ENCODE data around the gene FBXO42.

Gene FBXO42

DNA sequence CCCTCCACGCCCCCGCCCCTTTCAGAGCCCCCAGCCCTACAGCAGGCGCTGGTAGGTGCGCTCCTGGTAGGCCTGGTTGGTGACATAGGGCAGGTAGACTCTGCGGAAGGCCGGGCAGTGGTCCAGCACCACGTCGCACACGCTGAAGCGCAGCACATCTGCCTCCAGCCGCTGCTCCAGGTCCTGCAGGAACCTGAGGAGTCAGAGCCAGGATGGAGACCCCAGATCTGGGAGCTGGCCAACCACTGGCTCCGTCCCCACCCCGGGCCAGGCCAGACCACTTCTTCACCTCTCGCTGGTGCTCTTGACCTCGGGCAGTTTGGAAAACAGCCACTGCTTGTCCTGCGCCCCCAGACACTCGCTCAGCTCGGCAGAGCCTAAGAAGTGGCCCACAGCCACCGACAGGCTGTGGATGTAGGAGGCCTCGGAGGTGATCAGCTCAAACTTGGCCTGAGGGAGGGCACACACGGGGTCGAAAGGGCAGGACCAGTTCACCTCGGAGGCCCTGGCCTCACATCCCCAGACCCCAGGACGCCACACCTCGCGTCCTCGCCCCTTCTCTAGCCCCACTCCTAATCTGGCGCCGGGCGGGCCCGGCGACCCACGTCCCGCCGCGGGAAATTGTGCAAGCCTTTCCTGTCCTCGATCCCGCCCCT, 146.3 kb downstream of the FBXO42 start:
- DNase-seq (ENCODE audit: low read depth in 2 of 2): no peak

- no peak for DNase-seq (ENCODE audit: low read depth in 2 of 2)
Observed at GRCh38 chr1:16205334-16205671, 147.0 kb downstream of the FBXO42 start.

DNA sequence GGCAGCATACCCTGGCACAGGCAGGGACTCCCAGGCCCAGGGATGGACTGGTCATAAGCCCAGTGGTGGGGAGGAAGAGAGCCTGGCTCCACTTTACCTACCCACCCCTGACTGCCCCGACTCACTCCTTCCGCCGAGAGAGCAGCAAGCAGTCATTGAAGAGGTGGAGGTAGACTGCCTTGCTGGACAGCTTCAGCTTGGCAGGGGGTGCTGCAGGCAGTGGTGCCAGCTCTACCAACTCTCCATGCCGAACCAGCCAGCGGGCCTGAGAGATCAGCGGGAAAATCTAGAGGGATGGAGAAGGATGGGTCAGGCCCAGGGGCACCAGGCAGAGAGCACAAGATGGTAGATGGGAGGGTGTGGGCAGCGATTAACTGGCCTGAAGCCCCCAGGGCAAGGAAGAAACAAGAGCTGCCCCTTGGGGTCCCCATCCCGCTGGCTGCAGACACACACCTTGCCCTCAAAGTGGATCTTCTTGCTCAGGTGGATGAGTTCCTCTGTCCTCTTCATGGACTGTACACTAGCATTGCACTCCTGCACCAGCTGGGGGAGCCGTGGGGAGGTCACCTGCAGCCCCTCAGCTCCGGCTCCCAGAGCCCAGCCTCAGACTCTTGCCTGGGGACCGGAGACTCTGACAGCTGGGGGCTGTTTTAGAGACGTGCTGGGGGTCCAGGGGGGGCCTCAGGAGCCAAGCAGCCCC, 147.5 kb downstream of the FBXO42 start:
- no peak for DNase-seq (ENCODE audit: low read depth in 2 of 2)

- no peak for DNase-seq (ENCODE audit: low read depth in 2 of 2)
Observed at GRCh38 chr1:16204216-16204615, 148.1 kb downstream of the FBXO42 start.

DNA sequence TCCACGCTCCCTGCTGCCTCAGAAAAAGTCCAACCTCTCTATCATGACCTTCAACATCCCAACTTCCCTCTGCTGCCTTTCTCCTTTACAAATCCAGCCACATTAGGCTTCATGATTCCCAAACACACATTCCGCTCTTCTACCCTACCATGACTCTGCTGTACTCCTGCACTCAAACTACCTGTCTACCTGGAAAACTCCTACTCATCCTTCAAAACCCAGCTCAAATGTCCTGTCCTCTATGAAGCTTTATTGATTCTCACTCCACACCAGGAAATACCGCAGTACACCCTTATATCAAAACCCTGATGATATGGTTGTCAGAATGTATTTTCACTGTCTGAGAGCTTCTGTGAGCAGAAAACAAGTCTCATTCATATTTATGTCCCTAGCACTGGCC, 148.7 kb downstream of the FBXO42 start:
- DNase-seq (ENCODE audit: low read depth in 2 of 2): no peak

DNA sequence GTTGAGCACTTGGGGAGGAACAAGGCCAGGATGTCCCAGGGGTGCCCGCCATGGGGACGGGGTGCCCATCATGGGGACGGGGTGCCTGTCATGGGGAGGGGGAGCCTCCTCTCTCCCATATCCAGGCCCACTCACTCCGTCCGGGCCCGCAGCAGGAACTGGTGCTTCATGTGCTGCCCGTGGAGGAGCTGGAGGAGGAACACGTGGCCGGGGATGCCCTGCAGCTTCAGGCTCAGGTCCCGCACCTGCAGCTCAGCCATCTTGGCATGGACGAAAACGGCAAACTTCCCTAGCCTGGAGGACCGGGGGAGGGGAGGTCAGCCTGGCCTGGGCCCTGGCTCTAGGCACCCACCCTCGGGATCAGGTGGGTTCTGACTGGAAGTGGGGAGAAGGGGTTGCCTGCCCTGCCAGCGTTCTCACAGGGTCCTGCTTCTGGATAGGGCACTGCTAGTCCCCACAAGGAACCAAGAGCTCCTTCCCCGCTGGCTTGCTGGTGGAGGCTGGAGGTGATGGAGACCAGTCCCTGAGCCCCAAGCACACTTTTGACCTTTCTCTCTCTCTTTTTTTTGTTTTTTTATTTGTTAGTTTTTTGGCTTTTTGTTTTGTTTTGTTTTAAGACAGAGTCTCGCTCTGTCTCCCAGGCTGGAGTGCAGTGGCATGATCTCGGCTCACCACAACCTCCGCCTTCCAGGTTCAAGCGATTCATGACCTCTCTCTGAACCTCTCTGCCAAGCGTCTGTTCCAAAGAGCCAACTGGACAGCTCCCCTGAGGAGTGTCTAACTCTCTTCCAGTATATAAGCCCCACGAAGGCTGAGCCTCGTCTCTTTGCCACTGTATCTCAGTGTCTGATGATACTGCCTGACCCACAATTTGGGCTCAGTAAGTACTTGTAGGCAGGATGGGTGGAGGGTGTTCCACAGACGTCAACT, 149.7 kb downstream of the FBXO42 start:
- no peak for DNase-seq (ENCODE audit: low read depth in 2 of 2)

DNA sequence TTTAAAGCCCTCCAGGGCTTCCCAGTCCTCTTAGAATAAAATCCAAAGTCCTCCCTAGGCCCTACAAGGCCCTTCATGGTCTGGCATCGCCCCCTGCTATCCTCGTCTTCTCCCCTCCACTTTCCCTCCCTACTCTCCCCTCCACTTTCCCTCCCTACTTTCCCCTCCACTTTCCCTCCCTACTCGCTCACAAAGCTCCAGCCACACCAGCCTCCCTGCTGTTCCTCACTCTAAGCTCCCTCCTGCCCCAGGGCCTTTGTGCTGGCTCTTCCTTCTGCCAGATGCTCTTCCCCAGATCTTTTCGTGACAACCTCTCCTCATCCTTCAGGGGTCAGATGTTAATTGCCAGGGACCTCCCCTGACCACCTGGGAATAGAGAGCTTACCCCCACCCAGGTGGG, 152.6 kb downstream of the FBXO42 start:
- no peak for DNase-seq (ENCODE audit: low read depth in 2 of 2)

GRCh38 chr1:16199157-16199501, 153.2 kb downstream of the FBXO42 start:
- no peak for DNase-seq (ENCODE audit: low read depth in 2 of 2)

DNA sequence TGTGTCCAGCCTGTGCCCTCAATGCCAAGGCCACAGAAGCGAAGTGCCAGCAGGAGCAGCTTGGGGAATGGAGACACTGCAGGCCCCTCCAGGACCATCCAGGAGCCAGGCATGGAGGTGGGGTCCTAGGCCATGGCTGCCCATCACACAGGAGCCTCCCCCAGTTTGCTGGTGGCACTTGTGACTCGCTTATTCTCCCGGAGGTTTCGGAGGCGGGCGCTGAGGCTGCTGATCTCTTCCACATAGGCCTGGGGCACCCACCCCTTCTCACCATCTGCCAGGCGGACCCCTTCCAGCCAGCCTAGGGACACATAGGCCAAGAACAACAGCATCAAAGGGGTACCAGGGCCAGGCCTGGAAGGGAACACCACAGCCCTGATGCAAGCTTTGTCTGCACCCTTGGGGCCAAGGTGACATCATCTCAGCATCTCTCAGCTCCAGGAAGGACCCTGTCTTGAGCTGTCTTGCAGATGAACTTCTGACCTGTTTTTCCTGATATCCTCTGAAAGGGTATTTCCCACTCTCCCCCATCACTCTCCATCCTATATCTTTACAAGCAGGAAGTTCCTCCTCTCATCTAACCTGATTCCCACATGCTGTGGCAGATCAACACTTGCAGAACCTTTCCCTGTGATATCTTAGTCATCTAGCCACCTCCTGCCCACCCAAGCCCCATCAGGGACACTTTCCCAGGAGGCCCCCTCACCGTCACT, 153.7 kb downstream of the FBXO42 start:
- DNase-seq (ENCODE audit: low read depth in 2 of 2): no peak

DNA sequence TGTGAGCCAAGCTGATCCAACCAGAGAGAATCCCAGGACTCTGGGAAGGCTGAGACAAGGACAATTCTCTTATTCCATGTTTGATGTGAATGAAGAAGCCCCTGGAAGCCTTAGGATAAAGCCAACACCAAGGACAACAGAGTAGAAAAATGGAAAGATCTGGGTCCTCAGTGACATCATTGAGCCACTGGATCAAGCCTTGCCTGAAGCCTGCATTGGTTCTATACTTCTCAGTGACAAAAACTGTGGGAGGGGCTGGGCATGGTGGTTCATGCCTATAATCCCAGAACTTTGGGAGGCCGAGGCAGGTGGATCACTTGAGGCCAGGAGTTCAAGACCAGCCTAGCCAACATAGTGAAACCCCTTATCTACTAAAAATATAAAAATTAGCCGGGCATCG, 155.4 kb downstream of the FBXO42 start:
- DNase-seq (ENCODE audit: low read depth in 2 of 2): no peak

Measured in fibroblast of skin of left biceps (primary cell).